Duodenal mucosa (tissue), 2 donors: Measurements from ENCODE around the gene CEPT1.

ENCODE experiments used
- H3K27ac ChIP-seq: one replicate; pipeline ENCODE4 v1.7.0; 2013; ENCODE audit warnings: low read depth, low read length
- H3K27me3 ChIP-seq, 2 donors: one replicate each; pipeline ENCODE4 v1.7.0; 2013; ENCODE audit warnings: low read length in 2 of 2, control low read depth in 1 of 2; ENCODE audit not compliant: insufficient read depth in 2 of 2, control insufficient read depth in 1 of 2
- H3K36me3 ChIP-seq, 2 donors: one replicate each; pipeline ENCODE4 v1.7.0; 2013; ENCODE audit warnings: low read length in 2 of 2, control low read depth in 1 of 2; ENCODE audit not compliant: insufficient read depth in 2 of 2, control insufficient read depth in 1 of 2
- H3K4me1 ChIP-seq, 2 donors: one replicate each; pipeline ENCODE4 v1.7.0; 2013; ENCODE audit warnings: low read length in 2 of 2, control low read depth in 1 of 2; ENCODE audit not compliant: insufficient read depth in 2 of 2, control insufficient read depth in 1 of 2
- H3K4me3 ChIP-seq, 2 donors: one replicate each; pipeline ENCODE4 v1.7.0; 2013; ENCODE audit warnings: low read length in 2 of 2, low read depth in 1 of 2
- H3K9ac ChIP-seq, 2 donors: one replicate each; pipeline ENCODE4 v1.7.0; 2013; ENCODE audit warnings: low read length in 2 of 2, low read depth in 1 of 2
- H3K9me3 ChIP-seq, 2 donors: one replicate each; pipeline ENCODE4 v1.7.0; 2013; ENCODE audit warnings: low read length in 2 of 2, control low read depth in 1 of 2; ENCODE audit not compliant: control insufficient read depth in 1 of 2

The CEPT1 gene

DNA sequence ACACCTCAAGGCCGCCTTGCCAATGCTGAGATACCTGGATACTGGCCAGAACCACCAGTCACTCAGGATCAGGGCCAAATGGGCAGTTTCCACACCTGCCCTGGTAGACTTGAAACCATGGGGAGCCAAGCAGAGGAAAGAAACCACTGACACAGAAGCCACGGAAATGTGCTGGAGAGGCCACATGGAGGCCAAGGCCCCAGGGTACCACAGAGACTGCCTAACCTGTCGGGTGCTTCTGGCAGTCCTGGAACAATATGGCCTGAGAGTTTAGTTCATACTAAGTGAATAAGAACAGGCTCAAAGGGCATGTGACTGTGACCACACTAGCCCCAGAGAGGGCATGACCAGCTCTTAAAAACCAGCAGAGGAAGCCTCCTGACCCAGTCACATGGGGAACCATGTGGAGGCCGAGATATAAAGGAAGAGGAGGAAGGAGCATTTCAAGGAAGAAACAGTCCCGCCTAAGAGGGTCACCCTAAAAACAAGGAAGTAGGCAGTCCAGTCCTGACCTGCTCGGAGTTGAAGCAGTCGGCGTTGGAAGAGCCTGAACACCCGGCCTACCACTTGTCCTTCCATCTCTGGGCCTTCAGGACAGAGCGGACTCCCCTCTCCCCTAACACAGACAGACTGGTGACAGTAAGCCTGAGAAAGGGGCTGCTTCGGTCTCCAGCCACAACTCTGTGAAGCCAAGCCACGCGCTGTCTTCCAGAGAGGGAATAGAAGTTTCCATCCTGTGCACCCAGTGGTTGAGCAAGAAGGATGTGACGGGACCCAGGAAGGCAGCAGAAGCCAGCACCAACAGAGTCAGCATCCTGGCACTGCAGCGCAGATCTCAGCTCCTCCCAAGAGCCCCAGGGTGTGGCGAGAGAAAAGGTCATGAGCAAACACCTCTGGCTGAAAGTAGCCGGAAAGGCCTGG is 60.1 kb downstream of the CEPT1 start, which contains the start of gene DENND2D:
DENND2D (minus strand) TSS at position 766 of the 921 bp plus-strand sequence; CDS start at position 579, 187 bp downstream.
- Histone ChIP-seq H3K9me3 (no peaks in the 10 kb centered on the region), H3K27ac (peak within 1 kb of the TSS; percentile 53), H3K4me3 (peak within 1 kb of the TSS; percentile 56 to 59), H3K36me3 (peaks cover 36 to 49% of the 10 kb centered on the region in 2 donors), H3K9ac (peak within 1 kb of the TSS; percentile 48 to 65), H3K4me1 (peaks cover 49 to 66% of the 10 kb centered on the region in 2 donors), H3K27me3 (no peaks in the 10 kb centered on the region)

DNA sequence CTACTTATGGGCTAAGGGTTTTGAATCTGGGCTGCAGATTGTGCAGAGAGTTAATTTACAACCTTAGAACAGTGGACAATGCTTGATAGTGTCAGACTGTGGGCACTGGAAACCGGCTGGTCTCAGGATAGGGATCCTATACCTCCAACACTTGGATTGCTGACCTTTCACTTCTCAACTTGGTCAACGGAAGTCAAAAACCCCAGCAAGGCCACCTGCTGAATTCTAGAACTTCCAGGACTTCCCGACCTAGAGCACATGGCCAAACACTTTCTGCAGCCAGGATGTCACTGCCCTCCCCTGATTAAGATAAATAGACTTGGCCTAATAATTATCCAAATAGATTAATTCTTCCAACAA is 60.8 kb downstream of the CEPT1 start:
- Histone ChIP-seq H3K4me1 (peaks cover 53 to 66% of the 10 kb centered on the region in 2 donors), H3K27ac (peak overlapping the region; percentile 15), H3K9ac (peak overlapping the region; percentile 48 to 65), H3K9me3 (no peaks in the 10 kb centered on the region), H3K27me3 (no peaks in the 10 kb centered on the region), H3K36me3 (peaks cover 34 to 43% of the 10 kb centered on the region in 2 donors), H3K4me3 (peak overlapping the region; percentile 56 to 59)

DNA sequence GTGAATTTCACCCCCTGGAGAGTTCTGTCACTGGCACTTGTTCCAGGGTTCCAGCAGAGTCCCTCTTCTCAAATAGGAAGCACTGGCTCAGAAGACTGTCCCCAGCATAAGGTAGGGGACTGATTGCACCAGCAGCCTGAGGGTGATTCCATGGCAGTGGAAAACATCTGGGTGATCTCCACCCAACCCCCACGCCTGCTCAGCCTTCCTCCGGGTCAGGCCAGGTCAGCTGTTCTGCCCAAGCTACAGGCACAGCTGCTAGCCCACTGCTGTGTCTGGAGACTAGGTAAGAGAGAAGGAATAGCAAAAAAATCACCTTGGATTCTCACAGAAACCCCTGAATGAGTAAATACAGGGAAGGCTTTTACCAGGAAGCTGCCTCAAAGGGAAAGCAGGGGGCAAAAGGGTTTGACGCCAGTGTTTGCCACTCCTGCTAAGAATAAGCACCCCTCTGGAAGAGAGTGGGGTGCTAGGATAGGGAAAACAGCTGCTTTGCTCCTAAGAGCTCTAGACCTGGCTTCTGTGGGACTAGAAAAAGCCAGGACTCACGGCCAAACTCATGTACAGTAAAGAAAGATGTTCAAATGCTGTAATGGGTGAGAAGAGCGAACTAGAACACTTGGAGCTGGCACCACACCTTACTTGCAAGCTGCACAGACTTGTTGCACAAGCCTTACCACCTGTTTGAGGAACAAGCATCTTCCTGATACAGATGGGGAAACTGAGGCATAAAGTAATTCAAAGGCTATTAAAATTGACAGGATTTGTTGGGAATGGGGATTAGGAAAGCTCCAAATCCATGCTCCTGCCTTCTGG is 61.5 kb downstream of the CEPT1 start:
- H3K4me3 ChIP-seq: peak overlapping the region; percentile 56 to 59
- peak overlapping the region; percentile 10 to 48 for H3K9ac ChIP-seq
- H3K36me3 ChIP-seq: peaks cover 27 to 36% of the 10 kb centered on the region in 2 donors
- peaks cover 51 to 60% of the 10 kb centered on the region in 2 donors for H3K4me1 ChIP-seq
- no peaks in the 10 kb centered on the region for H3K9me3 ChIP-seq
- no peak overlapping the region for H3K27ac ChIP-seq
- no peaks in the 10 kb centered on the region for H3K27me3 ChIP-seq

DNA sequence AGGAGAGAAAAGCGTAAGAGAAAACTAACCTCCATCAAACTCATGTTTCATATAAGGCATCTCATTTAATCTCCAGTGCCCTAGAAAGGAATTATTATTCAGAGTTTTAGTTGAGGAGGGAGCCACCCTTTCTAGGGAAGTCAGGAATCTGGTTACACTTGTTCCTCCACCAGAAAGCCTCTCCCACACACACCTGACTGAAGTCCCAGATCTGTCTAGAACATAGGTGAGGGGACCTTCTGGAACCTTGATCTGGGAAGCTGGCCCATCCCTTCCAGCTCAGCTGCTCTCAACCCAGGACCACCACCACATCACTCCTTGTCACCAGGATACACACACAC is 62.3 kb downstream of the CEPT1 start:
- Histone ChIP-seq H3K27me3 (no peaks in the 10 kb centered on the region), H3K4me3 (peak overlapping the region; percentile 56 to 77), H3K36me3 (peaks cover 18 to 28% of the 10 kb centered on the region in 2 donors), H3K4me1 (peaks cover 51 to 55% of the 10 kb centered on the region in 2 donors), H3K9ac (peak overlapping the region in 1 of 2 donors; percentile 77), H3K27ac (peak overlapping the region; percentile 91), H3K9me3 (no peaks in the 10 kb centered on the region)

DNA sequence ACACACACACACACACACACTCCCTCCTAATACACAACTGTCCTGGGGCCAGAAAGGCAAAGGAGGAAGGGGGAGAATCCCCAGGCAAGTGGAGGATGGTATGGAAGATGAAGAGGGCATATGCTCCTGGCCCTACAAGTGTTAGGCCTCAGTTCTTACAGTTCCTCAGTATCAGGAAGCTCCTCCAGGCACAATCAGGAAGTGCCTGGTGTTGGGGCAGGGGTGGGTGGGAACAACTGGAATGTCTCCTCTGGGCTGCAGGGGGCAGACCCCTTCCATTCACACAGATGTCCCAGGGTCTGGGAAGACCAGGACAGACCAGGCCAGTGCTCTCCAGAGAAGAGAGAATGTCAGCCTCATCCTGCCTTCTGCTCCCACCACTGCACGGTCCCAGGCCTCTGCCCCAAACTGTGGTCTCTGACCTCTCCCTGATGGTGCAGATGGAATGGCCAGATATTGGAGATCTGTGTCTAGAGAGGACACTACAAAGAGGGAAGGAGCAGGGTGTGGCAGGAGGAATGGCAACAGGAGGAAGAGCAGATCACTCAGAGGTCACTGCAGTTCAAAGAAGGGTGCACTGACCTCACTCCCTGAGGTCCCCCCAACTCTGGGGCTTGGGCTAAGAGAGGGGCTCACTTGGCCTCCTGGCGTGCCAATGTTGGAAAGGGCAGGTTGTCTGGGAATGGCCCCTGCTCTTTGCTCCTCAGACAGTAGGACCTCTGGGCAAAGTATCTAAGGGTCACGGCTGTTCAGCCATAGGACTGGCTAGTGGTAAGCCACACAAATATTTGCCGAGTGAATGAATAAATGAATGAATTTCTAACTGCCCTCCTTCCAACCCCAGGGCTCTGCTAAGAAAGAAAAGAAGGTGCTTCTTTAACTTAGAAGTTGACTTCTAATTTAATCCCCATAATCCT is 62.9 kb downstream of the CEPT1 start:
- no peaks in the 10 kb centered on the region for H3K9me3 ChIP-seq
- peak overlapping the region; percentile 73 to 77 for H3K9ac ChIP-seq
- peaks cover 51 to 52% of the 10 kb centered on the region in 2 donors for H3K4me1 ChIP-seq
- peak overlapping the region; percentile 91 for H3K27ac ChIP-seq
- peak overlapping the region; percentile 71 to 77 for H3K4me3 ChIP-seq
- peaks cover 12 to 22% of the 10 kb centered on the region in 2 donors for H3K36me3 ChIP-seq
- H3K27me3 ChIP-seq: no peaks in the 10 kb centered on the region

DNA sequence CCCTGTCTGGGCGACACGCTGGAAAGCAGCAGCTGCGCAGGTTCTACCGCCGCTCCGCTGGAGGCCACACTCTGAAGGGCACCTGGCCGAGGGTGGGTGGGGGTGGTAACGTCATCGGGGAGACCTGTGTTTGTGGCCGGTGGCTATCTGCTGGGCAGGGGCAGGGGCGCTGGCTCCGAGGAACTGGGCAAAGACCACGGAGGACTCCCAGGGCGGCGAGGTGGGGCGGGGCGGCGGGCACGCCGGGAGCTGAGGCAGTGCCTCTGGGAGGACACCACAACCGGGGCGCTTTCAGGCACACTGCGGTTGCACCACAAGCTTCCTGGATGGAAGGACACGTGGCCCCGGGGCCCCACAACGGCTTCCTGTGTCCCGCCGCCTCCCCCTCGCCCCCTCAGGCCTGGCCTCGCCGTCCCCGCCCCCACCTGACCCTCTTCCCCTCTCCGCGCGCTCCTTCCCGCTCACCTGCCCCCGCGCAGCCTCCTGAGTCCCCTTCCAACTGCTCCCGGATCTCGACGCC is 63.7 kb downstream of the CEPT1 start:
- Histone ChIP-seq H3K9ac (peak overlapping the region; percentile 73 to 77), H3K4me1 (peaks cover 51 to 52% of the 10 kb centered on the region in 2 donors), H3K36me3 (peaks cover 5 to 14% of the 10 kb centered on the region in 2 donors), H3K27me3 (no peaks in the 10 kb centered on the region), H3K27ac (peak overlapping the region; percentile 91), H3K4me3 (peak overlapping the region; percentile 71 to 77), H3K9me3 (no peaks in the 10 kb centered on the region)

DNA sequence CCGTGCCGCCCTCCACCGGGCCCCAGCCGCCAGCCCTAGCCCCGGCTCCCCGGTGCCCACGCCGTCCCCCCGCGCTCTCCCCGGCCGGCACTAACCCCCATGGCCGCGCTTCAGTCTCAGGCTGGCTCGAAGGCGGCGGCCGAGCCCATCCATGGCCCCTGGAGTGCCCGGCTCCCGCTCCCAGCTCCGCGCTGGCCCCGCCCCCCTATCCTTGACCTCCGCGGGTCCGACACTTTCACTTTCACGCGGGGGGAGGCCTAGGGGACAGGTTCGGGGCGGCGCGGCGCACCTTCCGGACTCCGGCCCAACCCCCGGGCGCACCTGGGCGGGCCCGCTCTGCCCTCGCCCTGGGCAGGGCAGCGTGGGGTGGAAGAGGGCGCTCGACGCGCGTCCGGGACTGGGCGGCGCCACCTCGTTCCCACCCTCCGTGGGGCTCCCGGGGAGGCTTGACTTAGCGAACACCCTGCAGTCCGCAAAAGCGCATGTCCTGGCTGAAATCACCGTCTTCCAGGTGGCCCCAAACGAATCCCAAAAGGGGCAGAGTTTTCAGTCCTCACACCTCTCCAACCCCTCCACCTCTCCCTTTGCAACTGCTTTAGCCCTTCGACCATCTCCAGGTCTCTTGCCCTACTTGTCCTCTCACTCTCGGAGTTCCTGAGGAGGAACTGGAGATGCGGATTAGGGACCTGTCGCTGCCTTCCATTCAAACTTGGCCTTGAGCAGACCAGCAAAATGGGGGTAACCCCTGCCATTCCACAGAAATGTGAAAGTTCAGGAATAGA is 64.4 kb downstream of the CEPT1 start:
- no peaks in the 10 kb centered on the region for H3K9me3 ChIP-seq
- H3K36me3 ChIP-seq: peaks cover 0 to 7% of the 10 kb centered on the region in 2 donors
- no peaks in the 10 kb centered on the region for H3K27me3 ChIP-seq
- H3K4me1 ChIP-seq: peaks cover 51 to 52% of the 10 kb centered on the region in 2 donors
- H3K4me3 ChIP-seq: peak overlapping the region; percentile 71 to 77
- peak overlapping the region; percentile 91 for H3K27ac ChIP-seq
- peak overlapping the region; percentile 71 to 77 for H3K9ac ChIP-seq

DNA sequence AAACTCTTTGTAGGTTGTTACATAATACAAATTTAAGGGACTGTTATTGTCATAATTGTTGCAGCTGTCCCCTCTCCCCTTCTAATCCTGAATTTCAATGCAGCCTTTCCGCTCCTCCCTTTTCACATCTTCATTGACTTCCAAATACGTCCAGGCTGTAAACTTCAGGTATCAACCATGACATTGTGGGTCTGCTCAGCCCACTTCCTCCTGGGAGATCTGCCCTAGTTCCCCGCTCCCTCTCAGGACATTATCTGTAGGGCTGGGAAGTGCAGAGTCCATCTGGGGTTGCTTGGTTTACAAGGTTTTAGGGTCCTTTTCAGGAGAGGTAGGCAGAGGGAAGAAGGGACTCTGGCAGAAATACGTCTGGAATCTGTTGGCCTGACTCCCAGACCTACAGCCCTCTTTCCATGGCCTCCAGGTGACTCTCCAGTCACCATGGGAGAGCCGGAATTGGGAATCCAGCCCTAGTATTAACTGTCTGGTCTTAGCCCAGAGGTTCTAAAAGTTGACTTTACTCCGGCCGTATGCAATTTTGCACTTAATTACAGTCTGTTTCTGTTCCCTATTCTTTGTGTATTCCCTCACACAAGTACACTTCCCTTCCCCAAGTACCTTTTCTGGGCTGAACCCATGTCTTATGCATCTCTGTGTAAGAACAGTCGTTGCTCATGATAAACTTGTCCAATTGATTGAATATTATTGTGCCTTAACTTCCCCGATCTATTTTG is 65.1 kb downstream of the CEPT1 start:
- Histone ChIP-seq H3K4me1 (peaks cover 45% of the 10 kb centered on the region in 2 donors), H3K27ac (peak overlapping the region; percentile 91), H3K27me3 (no peaks in the 10 kb centered on the region), H3K4me3 (peak overlapping the region; percentile 71 to 77), H3K9me3 (no peaks in the 10 kb centered on the region), H3K36me3 (peaks cover 0 to 3% of the 10 kb centered on the region in 2 donors), H3K9ac (peak overlapping the region; percentile 57 to 71)
